Fibroblast of skin of back (primary cell): ENCODE data around the gene ORC1.
"Not testable (repeated sequence)": the region's sequence is repeated elsewhere in the genome, so short reads cannot be mapped to it uniquely, and the experiment has no call there.

Experiments
- DNase-seq: peaks from one replicate; pipeline ENCODE4 v3.0.0-alpha.2; 2013

ORC1 gene

GRCh38 chr1:52385376-52385775, 18.8 kb downstream of the ORC1 start:
- no peak for DNase-seq

- not testable (repeated sequence) for DNase-seq
Observed at GRCh38 chr1:52369851-52370250, 34.4 kb downstream of the ORC1 start.

- peak; percentile 34 for DNase-seq
Observed at GRCh38 chr1:52368383-52369172, 35.6 kb downstream of the ORC1 start.

GRCh38 chr1:52367272-52367671, 37.0 kb downstream of the ORC1 start:
- no peak for DNase-seq

- DNase-seq = no peak
Observed at GRCh38 chr1:52366517-52366827, 37.8 kb downstream of the ORC1 start.

- DNase-seq = peak; percentile 94
Observed at GRCh38 chr1:52365746-52366516, 38.3 kb downstream of the ORC1 start, which contains the start of gene CC2D1B. Gene CC2D1B (minus strand): TSS chr1:52366205. CDS start chr1:52364620, 1,585 bp downstream.

- DNase-seq = peak; percentile 79
Observed at GRCh38 chr1:52365071-52365745, 39.0 kb downstream of the ORC1 start.

- DNase-seq = no peak
Observed at GRCh38 chr1:52364235-52364839, 39.9 kb downstream of the ORC1 start.

GRCh38 chr1:52360595-52360968, 43.6 kb downstream of the ORC1 start:
- no peak for DNase-seq

- DNase-seq = no peak
Observed at GRCh38 chr1:52359676-52360594, 44.3 kb downstream of the ORC1 start.

GRCh38 chr1:52358851-52359497, 45.2 kb downstream of the ORC1 start:
- DNase-seq = no peak

- DNase-seq = no peak
Observed at GRCh38 chr1:52357397-52357796, 46.8 kb downstream of the ORC1 start.

- DNase-seq = no peak
Observed at GRCh38 chr1:52356818-52357355, 47.3 kb downstream of the ORC1 start.

GRCh38 chr1:52355847-52356505, 48.2 kb downstream of the ORC1 start:
- DNase-seq = no peak

- no peak for DNase-seq
Observed at GRCh38 chr1:52355436-52355835, 48.8 kb downstream of the ORC1 start.

GRCh38 chr1:52352690-52353089, 51.5 kb downstream of the ORC1 start:
- DNase-seq = no peak

- DNase-seq = peak; percentile 33
Observed at GRCh38 chr1:52348704-52349300, 55.4 kb downstream of the ORC1 start.

GRCh38 chr1:52346653-52347052, 57.6 kb downstream of the ORC1 start:
- DNase-seq = no peak

- no peak for DNase-seq
Observed at GRCh38 chr1:52345252-52345651, 59.0 kb downstream of the ORC1 start.

- DNase-seq = no peak
Observed at GRCh38 chr1:52343979-52344378, 60.2 kb downstream of the ORC1 start.
